ENCODE results near the gene ENTPD2. TPM values are rescaled to one million over a fixed set of nuclear protein-coding genes. Genes with fewer than 3 reads are reported as not detected.

Gene ENTPD2
- total RNA-seq, 1 donor, result 0.09 TPM

GRCh38 chr9:137017791-137018497 lies 35.9 kb downstream of the ENTPD2 start:
- H3K4me3 ChIP-seq (ENCODE audit: low read depth, low read length), result no peak overlapping the region
- TF ChIP-seq, protein P1, sequence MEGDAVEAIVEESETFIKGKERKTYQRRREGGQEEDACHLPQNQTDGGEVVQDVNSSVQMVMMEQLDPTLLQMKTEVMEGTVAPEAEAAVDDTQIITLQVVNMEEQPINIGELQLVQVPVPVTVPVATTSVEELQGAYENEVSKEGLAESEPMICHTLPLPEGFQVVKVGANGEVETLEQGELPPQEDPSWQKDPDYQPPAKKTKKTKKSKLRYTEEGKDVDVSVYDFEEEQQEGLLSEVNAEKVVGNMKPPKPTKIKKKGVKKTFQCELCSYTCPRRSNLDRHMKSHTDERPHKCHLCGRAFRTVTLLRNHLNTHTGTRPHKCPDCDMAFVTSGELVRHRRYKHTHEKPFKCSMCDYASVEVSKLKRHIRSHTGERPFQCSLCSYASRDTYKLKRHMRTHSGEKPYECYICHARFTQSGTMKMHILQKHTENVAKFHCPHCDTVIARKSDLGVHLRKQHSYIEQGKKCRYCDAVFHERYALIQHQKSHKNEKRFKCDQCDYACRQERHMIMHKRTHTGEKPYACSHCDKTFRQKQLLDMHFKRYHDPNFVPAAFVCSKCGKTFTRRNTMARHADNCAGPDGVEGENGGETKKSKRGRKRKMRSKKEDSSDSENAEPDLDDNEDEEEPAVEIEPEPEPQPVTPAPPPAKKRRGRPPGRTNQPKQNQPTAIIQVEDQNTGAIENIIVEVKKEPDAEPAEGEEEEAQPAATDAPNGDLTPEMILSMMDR (IDR thresholded peaks at IDR 0.05; ENCODE audit: insufficient read depth, low read length), result no peak
- no peak for DNase-seq (ENCODE audit: low read depth)

DNA sequence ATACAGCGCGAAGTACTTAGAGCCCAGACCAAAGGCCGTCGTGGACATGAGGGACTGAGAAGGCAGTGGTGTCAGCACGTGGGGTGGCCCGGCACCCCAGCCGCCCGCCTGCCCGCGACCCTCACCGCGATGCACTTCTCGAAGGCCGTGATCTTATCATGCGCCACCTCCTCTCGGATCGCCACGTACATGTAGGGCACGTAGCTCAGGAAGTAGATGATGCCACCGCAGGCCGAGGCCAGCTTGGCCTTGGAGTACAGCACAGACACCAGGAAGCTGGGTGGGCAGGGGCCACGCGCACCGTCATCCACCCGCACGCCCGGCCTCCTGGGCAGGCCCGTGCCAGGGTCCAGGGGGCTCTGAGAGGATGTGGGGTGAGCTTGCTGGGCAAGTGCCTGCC lies 36.8 kb downstream of the ENTPD2 start:
- H3K4me3 ChIP-seq (ENCODE audit: low read depth, low read length), result no peak overlapping the region
- TF ChIP-seq, protein P1 (IDR thresholded peaks at IDR 0.05; ENCODE audit: insufficient read depth, low read length), result no peak
- no peak for DNase-seq (ENCODE audit: low read depth)

DNA sequence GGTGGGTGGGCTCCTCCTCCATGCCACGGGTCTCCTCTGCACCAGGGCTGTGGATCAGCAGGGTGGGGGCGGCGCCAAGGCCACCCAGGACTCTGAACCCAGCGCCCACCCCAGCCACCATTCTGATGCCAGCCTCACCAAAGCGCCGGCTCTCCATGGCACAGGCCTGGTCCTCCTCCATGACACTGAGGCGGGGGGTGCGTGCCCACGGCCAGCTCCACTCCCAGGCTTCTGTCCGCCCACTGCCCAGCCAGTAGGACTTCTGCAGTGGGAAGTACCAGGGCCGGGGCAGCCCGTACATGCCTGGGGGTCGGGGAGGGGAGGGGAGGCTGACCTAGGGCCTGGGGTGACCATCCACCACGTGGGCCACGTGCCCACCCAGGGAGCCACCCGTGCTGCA lies 37.4 kb downstream of the ENTPD2 start:
- no peak overlapping the region for H3K4me3 ChIP-seq (ENCODE audit: low read depth, low read length)
- no peak for DNase-seq (ENCODE audit: low read depth)
- TF ChIP-seq, protein P1 (IDR thresholded peaks at IDR 0.05; ENCODE audit: insufficient read depth, low read length), result no peak

DNA sequence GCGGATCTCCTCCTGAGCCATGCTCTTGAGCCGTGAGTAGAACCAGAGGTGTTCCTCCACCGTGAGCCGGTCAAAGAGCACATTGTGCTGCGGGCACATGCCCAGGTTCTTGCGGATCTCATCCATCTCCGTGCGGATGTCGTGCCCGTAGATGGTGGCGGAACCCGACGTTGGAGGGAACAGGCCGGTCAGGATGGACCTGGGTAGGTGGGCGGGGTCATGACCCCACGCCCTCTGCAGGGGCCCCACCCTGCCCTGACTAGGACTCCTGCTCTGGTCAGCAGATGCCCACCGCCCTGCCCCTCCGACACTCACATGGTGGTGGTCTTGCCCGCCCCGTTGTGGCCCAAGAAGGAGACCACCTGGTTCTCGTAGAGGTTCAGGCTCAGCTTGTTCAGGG lies 37.9 kb downstream of the ENTPD2 start:
- H3K4me3 ChIP-seq (ENCODE audit: low read depth, low read length), result no peak overlapping the region
- TF ChIP-seq, protein P1 (IDR thresholded peaks at IDR 0.05; ENCODE audit: insufficient read depth, low read length), result no peak
- no peak for DNase-seq (ENCODE audit: low read depth)

DNA sequence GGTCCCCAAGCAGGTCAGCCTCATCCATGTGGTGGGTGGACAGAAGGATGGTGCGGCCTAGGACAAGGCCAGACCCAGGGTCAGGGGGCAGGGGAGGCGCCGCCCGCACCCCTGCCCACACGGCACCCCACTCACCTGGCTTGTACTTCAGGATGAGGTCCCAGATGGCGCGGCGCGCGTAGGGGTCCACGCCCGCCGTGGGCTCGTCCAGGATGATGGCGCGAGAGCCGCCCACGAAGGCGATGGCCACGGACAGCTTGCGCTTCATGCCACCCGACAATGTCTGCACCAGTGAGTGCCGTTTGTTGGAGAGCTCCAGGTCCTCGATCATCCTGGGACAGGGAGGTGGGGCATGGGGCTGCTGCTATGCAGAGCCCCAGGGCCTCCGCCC lies 38.3 kb downstream of the ENTPD2 start:
- no peak overlapping the region for H3K4me3 ChIP-seq (ENCODE audit: low read depth, low read length)
- DNase-seq (ENCODE audit: low read depth), result no peak
- TF ChIP-seq, protein P1 (IDR thresholded peaks at IDR 0.05; ENCODE audit: insufficient read depth, low read length), result no peak

- no peak for DNase-seq (ENCODE audit: low read depth)
Measured at GRCh38 chr9:137014776-137015539, 38.9 kb downstream of the ENTPD2 start.

More at GRCh38 chr9:137014776-137015539, 38.9 kb downstream of the ENTPD2 start:
- TF ChIP-seq, protein P1 (IDR thresholded peaks at IDR 0.05; ENCODE audit: insufficient read depth, low read length), result no peak
- no peak overlapping the region for H3K4me3 ChIP-seq (ENCODE audit: low read depth, low read length)

Measured in fibroblast of the aortic adventitia (primary cell).